ENCODE measurements around the gene ACR. TPM values are rescaled to one million over a fixed set of nuclear protein-coding genes. Genes with fewer than 3 reads are reported as not detected.

Gene ACR
- total RNA-seq: under 1 TPM in 5 of 6 experiments, not detected in 1; 0.34 to 0.84 (median 0.55) TPM
- long read RNA-seq: 0 reads

- WGBS (ENCODE audit: insufficient coverage, low coverage, low lambda C conversion rate, missing lambda C conversion rate): 91% methylated on average over 6 of the region's 13 CpGs
- intact Hi-C loops (cut with DNase I): no loop called here
- no peak for DNase-seq
- Histone ChIP-seq H3K27me3 (no peaks in the 10 kb centered on the region), H3K4me3 (no peak within 1 kb of the TSS), H3K9me3 (no peaks in the 10 kb centered on the region), H3K36me3 (no peaks in the 10 kb centered on the region), H3K27ac (no peak within 1 kb of the TSS), H3K4me1 (no peaks in the 10 kb centered on the region)
- no peak for ATAC-seq
- TF ChIP-seq POLR2A (IDR thresholded peaks at IDR 0.05) (no peak), CTCF (IDR thresholded peaks at IDR 0.05) (no peak)
Observed at GRCh38 chr22:50737728-50738648, at the start of gene ACR. TSS of gene ACR (plus strand) at chr22:50738204. CDS start at chr22:50738236, 32 bp downstream.

GRCh38 chr22:50688448-50688847 lies 49.6 kb upstream of the ACR start:
- ATAC-seq (no peak), DNase-seq (peak in 1 of 3 donors; percentile 37)
- Histone ChIP-seq H3K4me1 (no peaks in the 10 kb centered on the region), H3K36me3 (no peaks in the 10 kb centered on the region), H3K27ac (no peak overlapping the region), H3K9me3 (no peaks in the 10 kb centered on the region), H3K4me3 (no peak overlapping the region), H3K27me3 (no peaks in the 10 kb centered on the region)
- 39% methylated on average over 2 of the region's 5 CpGs for WGBS (ENCODE audit: insufficient coverage, low coverage, low lambda C conversion rate, missing lambda C conversion rate)
- TF ChIP-seq CTCF (IDR thresholded peaks at IDR 0.05) (no peak), POLR2A (IDR thresholded peaks at IDR 0.05) (no peak)
- intact Hi-C loops (cut with DNase I): no loop called here

- TF ChIP-seq POLR2A (IDR thresholded peaks at IDR 0.05) (no peak), CTCF (IDR thresholded peaks at IDR 0.05) (peak; percentile 61 to 80 (median 70))
- Histone ChIP-seq H3K36me3 (no peaks in the 10 kb centered on the region), H3K4me1 (no peaks in the 10 kb centered on the region), H3K4me3 (no peak overlapping the region), H3K27me3 (no peaks in the 10 kb centered on the region), H3K27ac (no peak overlapping the region), H3K9me3 (no peaks in the 10 kb centered on the region)
- 5% methylated on average over 2 of the region's 2 CpGs for WGBS (ENCODE audit: insufficient coverage, low coverage, low lambda C conversion rate, missing lambda C conversion rate)
- ATAC-seq (peak; percentile 57 to 71 (median 64)), DNase-seq (peak in 2 of 3 donors; percentile 18 to 63)
- intact Hi-C loops (cut with DNase I): no loop called here
Observed at GRCh38 chr22:50691521-50691920, 46.5 kb upstream of the ACR start.

- DNase-seq (no peak), ATAC-seq (no peak)
- no peaks in the 10 kb centered on the region for H3K9me3 ChIP-seq
- H3K4me1 ChIP-seq: peaks cover 0 to 9% (median 2%) of the 10 kb centered on the region in 4 donors
- H3K36me3 ChIP-seq: no peaks in the 10 kb centered on the region
- no peak overlapping the region for H3K27ac ChIP-seq
- no peak for TF ChIP-seq CTCF (IDR thresholded peaks at IDR 0.05)
- no peak for TF ChIP-seq POLR2A (IDR thresholded peaks at IDR 0.05)
- no peaks in the 10 kb centered on the region for H3K27me3 ChIP-seq
- 76% methylated on average over 6 of the region's 6 CpGs for WGBS (ENCODE audit: insufficient coverage, low coverage, low lambda C conversion rate, missing lambda C conversion rate)
- no peak overlapping the region for H3K4me3 ChIP-seq
- intact Hi-C loops (cut with DNase I): no loop called here
Observed at GRCh38 chr22:50693462-50693861, 44.5 kb upstream of the ACR start.

Measured in right lobe of liver (tissue), 6 donors.